PC-9 (cell line): Measurements from ENCODE around the gene CKAP5.

Source experiments
- CTCF ChIP-seq: fragments of 200-600 bp; sonication (generic); conservative IDR thresholded peaks from 2 replicates; pipeline ENCODE4 v1.6.1; 2017; ENCODE audit warnings: mixed run types, antibody characterized with exemption, mild to moderate bottlenecking, moderate library complexity
- EZH2 ChIP-seq: fragments of 200-600 bp; sonication (generic); IDR thresholded peaks from 2 replicates; pipeline ENCODE4 v1.8.0; 2017; ENCODE audit warnings: antibody characterized with exemption, low read depth

GRCh38 chr11:46745328-46745727 lies 100.8 kb downstream of the CKAP5 start:
- TF ChIP-seq CTCF, result no peak
- no peak for TF ChIP-seq EZH2
